Fibroblast of lung (primary cell): ENCODE results near the gene RAB17. TPM values are rescaled to one million over a fixed set of nuclear protein-coding genes. Genes with fewer than 3 reads are reported as not detected.

Experiments
- DNase-seq, 2 donors: peaks; one replicate each; pipeline versions ENCODE4 v3.0.0 to v3.0.0-alpha.2; 2010; ENCODE audit warnings: low read depth in 2 of 2
- H2AFZ ChIP-seq: 2 replicates; pipeline ENCODE4 v1.5.1; 2012; ENCODE audit warnings: low read length, control low read depth, inconsistent platforms
- H3K27ac ChIP-seq: 2 replicates; pipeline ENCODE4 v1.5.1; 2011; ENCODE audit warnings: low read length, control low read depth; ENCODE audit not compliant: insufficient read depth
- H3K27me3 ChIP-seq: 2 replicates; pipeline ENCODE4 v1.5.1; 2011; ENCODE audit warnings: mild to moderate bottlenecking, low read length; ENCODE audit not compliant: control insufficient read depth, insufficient read depth
- H3K36me3 ChIP-seq: 2 replicates; pipeline ENCODE4 v1.5.1; 2011; ENCODE audit warnings: low read length; ENCODE audit not compliant: control insufficient read depth, insufficient read depth
- H3K4me1 ChIP-seq: 2 replicates; pipeline ENCODE4 v1.5.1; 2011; ENCODE audit warnings: low read length; ENCODE audit not compliant: control insufficient read depth, insufficient read depth; ENCODE audit errors: extremely low read depth
- H3K4me2 ChIP-seq: 2 replicates; pipeline ENCODE4 v1.5.1; 2011; ENCODE audit warnings: low read length, control low read depth; ENCODE audit not compliant: insufficient read depth; ENCODE audit errors: extremely low read depth
- H3K4me3 ChIP-seq, 4 experiments: fragments of 200-600 bp in 1 of 4; sonication (generic) in 1 of 4; replicated peaks in 1 of 4; 2 replicates each; pipeline ENCODE4 v1.5.1; 2011 to 2016; ENCODE audit warnings: low read length in 4 of 4, low read depth in 3 of 4, mild to moderate bottlenecking in 3 of 4, control low read depth in 2 of 4, inconsistent platforms in 1 of 4, mixed read lengths in 1 of 4; ENCODE audit not compliant: insufficient read depth in 1 of 4; ENCODE audit errors: control extremely low read depth in 1 of 4
- H3K79me2 ChIP-seq: 2 replicates; pipeline ENCODE4 v1.5.1; 2012; ENCODE audit warnings: mild to moderate bottlenecking, low read length, inconsistent platforms; ENCODE audit not compliant: control insufficient read depth, insufficient read depth
- H3K9ac ChIP-seq: 2 replicates; pipeline ENCODE4 v1.5.1; 2011; ENCODE audit warnings: mild to moderate bottlenecking, low read length, control low read depth; ENCODE audit not compliant: insufficient read depth
- H3K9me3 ChIP-seq: 2 replicates; pipeline ENCODE4 v1.5.1; 2012; ENCODE audit warnings: low read depth, low read length; ENCODE audit not compliant: control insufficient read depth, insufficient read depth
- H4K20me1 ChIP-seq: 2 replicates; pipeline ENCODE4 v1.5.1; 2011; ENCODE audit warnings: low read length; ENCODE audit not compliant: control insufficient read depth, insufficient read depth; ENCODE audit errors: extremely low read depth
- CTCF ChIP-seq, 2 donors: IDR thresholded peaks in 1 of 2; conservative IDR thresholded peaks in 1 of 2; 1 replicate in 1 of 2; 2 replicates in 1 of 2; pipeline ENCODE4 v1.5.1; 2011 to 2012; ENCODE audit warnings: low read length in 2 of 2, control low read depth in 1 of 2, inconsistent platforms in 1 of 2, low read depth in 1 of 2, mild to moderate bottlenecking in 1 of 2
- EZH2 ChIP-seq: IDR thresholded peaks from 2 replicates; pipeline ENCODE4 v1.5.1; 2012; ENCODE audit warnings: low read length, control low read depth, mild to moderate bottlenecking; ENCODE audit errors: missing control alignments
- polyA plus RNA-seq, 2 donors: library from polyadenylated mRNA; depleted of rRNA in 1 of 2; stranded (reverse) in 1 of 2; unstranded in 1 of 2; fragments of >200 nt; gene quantifications; 2 replicates each; pipeline ENCODE4 v1.2.1, GENCODE V29; 2011 to 2012; ENCODE audit warnings: missing spikeins in 1 of 2
- total RNA-seq: library from RNA; depleted of rRNA; stranded (reverse); fragments of >200 nt; gene quantifications from 2 replicates; pipeline ENCODE4 v1.2.1, GENCODE V29; 2014

The RAB17 gene
- total and polyA plus RNA-seq, 2 donors (not counting 1 experiment from before 2014, with no cell fraction given): 0.17 to 0.22 TPM

GRCh38 chr2:237600205-237600846 lies 9.8 kb upstream of the RAB17 start:
- H3K4me3 ChIP-seq: peak overlapping the region in 3 of 4 experiments; percentile 3 to 38 (median 28)
- TF ChIP-seq EZH2 (no peak), CTCF (conservative IDR thresholded peaks at IDR 0.05 in 1 of 2, IDR thresholded peaks at IDR 0.05 in 1 of 2; ENCODE audit: low read depth in 1 of 2, low read length in 2 of 2) (peak; percentile 43 to 45)
- H3K9ac ChIP-seq: peak overlapping the region; percentile 43
- peak overlapping the region; percentile 88 for H2AFZ ChIP-seq
- no peaks in the 10 kb centered on the region for H3K9me3 ChIP-seq
- H3K79me2 ChIP-seq: no peaks in the 10 kb centered on the region
- H3K4me1 ChIP-seq: peaks cover 8% of the 10 kb centered on the region
- H3K4me2 ChIP-seq: peak overlapping the region; percentile 91
- DNase-seq: peak; percentile 30 to 74
- no peaks in the 10 kb centered on the region for H4K20me1 ChIP-seq
- no peaks in the 10 kb centered on the region for H3K27me3 ChIP-seq
- H3K27ac ChIP-seq: peak overlapping the region; percentile 52
- no peaks in the 10 kb centered on the region for H3K36me3 ChIP-seq

- Histone ChIP-seq H3K27me3 (no peaks in the 10 kb centered on the region), H3K4me3 (peak overlapping the region in 1 of 4 experiments; percentile 38), H2AFZ (peak overlapping the region; percentile 88), H3K79me2 (no peaks in the 10 kb centered on the region), H3K27ac (peak overlapping the region; percentile 52), H3K9me3 (no peaks in the 10 kb centered on the region), H3K4me2 (peak overlapping the region; percentile 91), H3K9ac (no peak overlapping the region), H4K20me1 (no peaks in the 10 kb centered on the region), H3K36me3 (no peaks in the 10 kb centered on the region), H3K4me1 (peaks cover 8% of the 10 kb centered on the region)
- TF ChIP-seq EZH2 (no peak), CTCF (conservative IDR thresholded peaks at IDR 0.05 in 1 of 2, IDR thresholded peaks at IDR 0.05 in 1 of 2; ENCODE audit: low read depth in 1 of 2, low read length in 2 of 2) (no peak)
- DNase-seq: no peak
Observed at GRCh38 chr2:237599465-237600110, 9.1 kb upstream of the RAB17 start.

- Histone ChIP-seq H4K20me1 (no peaks in the 10 kb centered on the region), H3K9me3 (no peaks in the 10 kb centered on the region), H3K4me1 (peaks cover 7% of the 10 kb centered on the region), H3K36me3 (no peaks in the 10 kb centered on the region), H3K79me2 (no peaks in the 10 kb centered on the region), H3K4me2 (no peak overlapping the region), H2AFZ (no peak overlapping the region), H3K27ac (no peak overlapping the region), H3K27me3 (no peaks in the 10 kb centered on the region), H3K9ac (no peak overlapping the region), H3K4me3 (no peak overlapping the region)
- no peak for DNase-seq
- no peak for TF ChIP-seq EZH2
- no peak for TF ChIP-seq CTCF (conservative IDR thresholded peaks at IDR 0.05 in 1 of 2, IDR thresholded peaks at IDR 0.05 in 1 of 2; ENCODE audit: low read depth in 1 of 2, low read length in 2 of 2)
Observed at GRCh38 chr2:237598468-237599208, 8.1 kb upstream of the RAB17 start.
